Breast epithelium (tissue), 4 donors: ENCODE data around the gene PDSS2. TPM values are rescaled to one million over a fixed set of nuclear protein-coding genes. Genes with fewer than 3 reads are reported as not detected.

ENCODE experiments used
- DNase-seq, 2 donors: peaks; one replicate each; pipeline ENCODE4 v3.0.0-alpha.2; 2019; ENCODE audit warnings: low spot score in 2 of 2
- H3K27ac ChIP-seq, 2 donors: fragments of 200-600 bp; sonication (generic) in 1 of 2; one replicate each; pipeline ENCODE4 v1.5.1; 2016 to 2019; ENCODE audit warnings: mild to moderate bottlenecking in 1 of 2
- H3K27me3 ChIP-seq, 2 donors: fragments of 200-600 bp; sonication (generic) in 1 of 2; one replicate each; pipeline versions ENCODE4 v1.5.1 to v1.6.0; 2017 to 2019; ENCODE audit warnings: control low read depth in 1 of 2, mild to moderate bottlenecking in 1 of 2
- H3K36me3 ChIP-seq: fragments of 200-600 bp; one replicate; pipeline ENCODE4 v1.5.1; 2019
- H3K4me1 ChIP-seq, 2 donors: fragments of 200-600 bp; sonication (generic); one replicate each; pipeline ENCODE4 v1.5.1; 2016 to 2019; ENCODE audit warnings: control low read depth in 1 of 2
- H3K4me3 ChIP-seq, 3 donors: fragments of 200-600 bp; sonication (generic); 1 replicate in 2 of 3; 2 replicates in 1 of 3; pipeline ENCODE4 v1.5.1; 2016 to 2019; ENCODE audit warnings: mild to moderate bottlenecking in 3 of 3, moderate library complexity in 2 of 3
- H3K9me3 ChIP-seq, 2 donors: fragments of 200-600 bp; sonication (generic) in 1 of 2; one replicate each; pipeline ENCODE4 v1.5.1; 2016 to 2019; ENCODE audit warnings: control low read depth in 1 of 2
- POLR2A ChIP-seq: fragments of 450-650 bp; IDR thresholded peaks from one replicate; pipeline ENCODE4 v1.6.1; 2016; ENCODE audit warnings: antibody characterized with exemption, mild to moderate bottlenecking, moderate library complexity
- POLR2AphosphoS5 ChIP-seq, 3 donors: sonication (generic); formaldehyde crosslinking; IDR thresholded peaks; one replicate each; pipeline ENCODE4 v1.6.1; 2017; ENCODE audit warnings: antibody characterized with exemption in 3 of 3
- intact Hi-C: fragments of 100-400 bp; cut with DNase I; formaldehyde crosslinking; loops from one replicate; pipeline ENCODE4 v1.15.1; 2023; ENCODE audit warnings: low total_unique reads
- total RNA-seq, 3 donors: library from RNA; depleted of rRNA; stranded (reverse); fragments of >200 nt; gene quantifications; one replicate each; pipeline ENCODE4 v1.1.0, GENCODE V29; 2016
- TF ChIP-seq, protein P1 (sequence below), 3 donors: fragments of 450-650 bp; IDR thresholded peaks; one replicate each; pipeline ENCODE4 v1.5.1; 2016 to 2017; ENCODE audit warnings: antibody characterized with exemption in 3 of 3, mild to moderate bottlenecking in 3 of 3, moderate library complexity in 3 of 3

PDSS2 gene
- total RNA-seq, 3 donors from 2014 or later, result 6.9 to 13.5 (median 11.1) TPM

DNA sequence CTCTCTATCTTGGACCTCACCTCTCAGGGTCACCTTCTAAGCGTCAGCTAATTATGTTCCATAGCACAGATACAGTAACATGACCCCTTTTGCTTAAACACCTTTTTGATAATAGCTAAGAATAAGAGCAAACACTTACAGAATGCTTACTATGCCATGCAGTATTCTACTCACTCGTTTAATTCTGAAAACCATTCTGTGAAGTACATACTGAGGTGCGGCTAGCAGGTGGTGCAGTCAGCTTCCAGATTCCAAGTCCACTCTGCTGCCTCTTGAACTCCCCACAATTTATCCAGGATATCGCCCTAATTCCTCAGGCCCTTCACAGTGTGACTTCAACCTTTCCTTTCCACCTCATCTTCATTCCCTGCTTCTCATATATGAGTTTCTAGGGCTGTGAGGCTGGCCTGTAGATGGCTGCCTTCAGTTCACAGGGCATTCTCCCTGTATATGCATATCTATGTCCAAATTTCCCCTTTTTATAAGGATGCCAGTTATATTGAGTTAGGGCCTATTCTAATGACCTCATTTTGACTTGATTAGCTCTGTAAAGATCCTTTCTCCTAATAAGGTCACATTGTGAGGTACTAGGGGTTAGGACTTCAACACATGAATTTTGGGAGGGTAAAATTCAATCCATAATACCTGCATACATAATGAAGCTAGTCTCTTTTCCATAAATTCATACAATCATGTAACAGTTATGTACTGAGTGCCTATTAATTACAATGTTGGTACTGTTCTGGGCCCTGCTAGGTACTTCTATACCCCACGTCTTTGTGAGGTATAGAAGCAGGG is 130.1 kb downstream of the PDSS2 start:
- H3K9me3 ChIP-seq, result no peaks in the 10 kb centered on the region
- no peaks in the 10 kb centered on the region for H3K27me3 ChIP-seq
- intact Hi-C loops, result no loop called here
- no peak for DNase-seq
- no peak overlapping the region for H3K27ac ChIP-seq
- H3K4me1 ChIP-seq, result no peaks in the 10 kb centered on the region
- no peak overlapping the region for H3K4me3 ChIP-seq
- TF ChIP-seq POLR2AphosphoS5 (IDR thresholded peaks at IDR 0.05) (no peak), POLR2A (no peak)
- TF ChIP-seq, protein P1, sequence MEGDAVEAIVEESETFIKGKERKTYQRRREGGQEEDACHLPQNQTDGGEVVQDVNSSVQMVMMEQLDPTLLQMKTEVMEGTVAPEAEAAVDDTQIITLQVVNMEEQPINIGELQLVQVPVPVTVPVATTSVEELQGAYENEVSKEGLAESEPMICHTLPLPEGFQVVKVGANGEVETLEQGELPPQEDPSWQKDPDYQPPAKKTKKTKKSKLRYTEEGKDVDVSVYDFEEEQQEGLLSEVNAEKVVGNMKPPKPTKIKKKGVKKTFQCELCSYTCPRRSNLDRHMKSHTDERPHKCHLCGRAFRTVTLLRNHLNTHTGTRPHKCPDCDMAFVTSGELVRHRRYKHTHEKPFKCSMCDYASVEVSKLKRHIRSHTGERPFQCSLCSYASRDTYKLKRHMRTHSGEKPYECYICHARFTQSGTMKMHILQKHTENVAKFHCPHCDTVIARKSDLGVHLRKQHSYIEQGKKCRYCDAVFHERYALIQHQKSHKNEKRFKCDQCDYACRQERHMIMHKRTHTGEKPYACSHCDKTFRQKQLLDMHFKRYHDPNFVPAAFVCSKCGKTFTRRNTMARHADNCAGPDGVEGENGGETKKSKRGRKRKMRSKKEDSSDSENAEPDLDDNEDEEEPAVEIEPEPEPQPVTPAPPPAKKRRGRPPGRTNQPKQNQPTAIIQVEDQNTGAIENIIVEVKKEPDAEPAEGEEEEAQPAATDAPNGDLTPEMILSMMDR (IDR thresholded peaks at IDR 0.05), result no peak
- H3K36me3 ChIP-seq, result no peaks in the 10 kb centered on the region

- H3K4me1 ChIP-seq, result no peaks in the 10 kb centered on the region
- no peaks in the 10 kb centered on the region for H3K36me3 ChIP-seq
- H3K27me3 ChIP-seq, result no peaks in the 10 kb centered on the region
- no peak overlapping the region for H3K4me3 ChIP-seq
- no peaks in the 10 kb centered on the region for H3K9me3 ChIP-seq
- no peak for DNase-seq
- TF ChIP-seq POLR2A (no peak), POLR2AphosphoS5 (IDR thresholded peaks at IDR 0.05) (no peak)
- TF ChIP-seq, protein P1 (IDR thresholded peaks at IDR 0.05), result no peak
- no peak overlapping the region for H3K27ac ChIP-seq
- intact Hi-C loops, result no loop called here
Measured at GRCh38 chr6:107328081-107328480, 131.3 kb downstream of the PDSS2 start.

- H3K27ac ChIP-seq, result no peak overlapping the region
- intact Hi-C loops, result no loop called here
- DNase-seq, result no peak
- H3K4me3 ChIP-seq, result no peak overlapping the region
- no peaks in the 10 kb centered on the region for H3K4me1 ChIP-seq
- no peaks in the 10 kb centered on the region for H3K36me3 ChIP-seq
- no peaks in the 10 kb centered on the region for H3K9me3 ChIP-seq
- TF ChIP-seq POLR2AphosphoS5 (IDR thresholded peaks at IDR 0.05) (no peak), POLR2A (no peak)
- TF ChIP-seq, protein P1 (IDR thresholded peaks at IDR 0.05), result no peak
- no peaks in the 10 kb centered on the region for H3K27me3 ChIP-seq
Measured at GRCh38 chr6:107323133-107323785, 136.1 kb downstream of the PDSS2 start.

GRCh38 chr6:107321793-107322192 is 137.6 kb downstream of the PDSS2 start:
- Histone ChIP-seq H3K9me3 (no peaks in the 10 kb centered on the region), H3K4me1 (no peaks in the 10 kb centered on the region), H3K36me3 (no peaks in the 10 kb centered on the region), H3K27me3 (no peaks in the 10 kb centered on the region), H3K4me3 (no peak overlapping the region), H3K27ac (no peak overlapping the region)
- intact Hi-C loops, result no loop called here
- DNase-seq, result no peak
- TF ChIP-seq POLR2AphosphoS5 (IDR thresholded peaks at IDR 0.05), result no peak
- TF ChIP-seq, protein P1 (IDR thresholded peaks at IDR 0.05), result no peak
- no peak for TF ChIP-seq POLR2A

DNA sequence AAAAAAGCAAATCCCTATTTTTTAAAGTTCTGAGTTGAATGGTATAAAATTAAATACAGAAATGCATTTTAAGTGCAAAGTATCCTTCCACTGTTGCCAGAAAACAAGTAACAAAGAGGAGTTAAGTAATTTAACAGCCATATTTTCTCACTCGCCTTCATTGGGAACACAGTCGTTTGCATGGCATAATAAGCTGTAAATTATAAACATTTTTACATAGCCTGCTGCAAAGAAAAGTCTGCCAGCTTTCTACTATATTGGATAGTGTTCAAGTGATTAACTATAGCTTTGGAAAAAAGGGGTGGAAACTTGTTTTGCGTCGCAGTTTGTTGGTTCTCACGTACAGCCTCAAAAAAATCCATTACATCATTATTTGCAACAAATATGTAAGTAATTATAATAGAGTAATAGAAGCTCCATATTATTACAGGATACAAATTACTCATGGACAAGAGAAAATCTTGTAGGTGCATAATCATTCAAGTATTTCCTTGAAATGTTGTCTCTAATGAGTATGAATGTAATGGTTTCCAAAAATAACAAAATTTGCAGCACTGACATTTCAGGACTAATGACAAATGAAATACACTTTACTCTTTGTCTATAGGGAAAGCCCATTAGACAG is 139.3 kb downstream of the PDSS2 start:
- no peaks in the 10 kb centered on the region for H3K9me3 ChIP-seq
- intact Hi-C loops, result no loop called here
- H3K4me3 ChIP-seq, result no peak overlapping the region
- no peaks in the 10 kb centered on the region for H3K36me3 ChIP-seq
- no peaks in the 10 kb centered on the region for H3K27me3 ChIP-seq
- no peaks in the 10 kb centered on the region for H3K4me1 ChIP-seq
- no peak overlapping the region for H3K27ac ChIP-seq
- TF ChIP-seq POLR2AphosphoS5 (IDR thresholded peaks at IDR 0.05) (no peak), POLR2A (no peak)
- TF ChIP-seq, protein P1 (IDR thresholded peaks at IDR 0.05), result no peak
- DNase-seq, result no peak
